Measurements from ENCODE around the gene TENM3.

GRCh38 chr4:182303847-182304246 lies 60.6 kb downstream of the TENM3 start:
- TF ChIP-seq ZNF488 (tag by site-specific recombination; IDR thresholded peaks at IDR 0.05) (no peak), ZNF624 (tag by site-specific recombination; IDR thresholded peaks at IDR 0.05) (no peak), ZNF704 (tag by site-specific recombination; IDR thresholded peaks at IDR 0.05) (no peak), HOXC10 (CRISPR knock-in tag; IDR thresholded peaks at IDR 0.05) (no peak), CTCF (tag by site-specific recombination; IDR thresholded peaks at IDR 0.05) (no peak), ZNF280C (tag by site-specific recombination; IDR thresholded peaks at IDR 0.05) (no peak), ZBTB7A (tag by site-specific recombination; IDR thresholded peaks at IDR 0.05; ENCODE audit: low read depth) (no peak)
